Superior temporal gyrus (tissue), 1 donor: ENCODE measurements around the gene RELCH.
"Not testable (repeated sequence)": the region's sequence is repeated elsewhere in the genome, so short reads cannot be mapped to it uniquely, and the experiment has no call there.

ENCODE experiments used
- DNase-seq: peaks from one replicate; pipeline ENCODE4 v3.0.0-alpha.2; 2016; ENCODE audit errors: extremely low spot score

Gene RELCH

GRCh38 chr18:62186774-62187542 is at the start of gene RELCH, which contains the start of gene PIGN:
Gene RELCH, plus strand, starts transcription at chr18:62187255. Its CDS starts 251 bp downstream, at chr18:62187506.
Gene PIGN, minus strand, starts transcription at chr18:62187056. Its CDS starts 25,703 bp downstream, at chr18:62161353.
- DNase-seq: peak; percentile 98

- no peak for DNase-seq
These were observed 48.4 kb upstream of the RELCH start for GRCh38 chr18:62138461-62139235.

GRCh38 chr18:62140259-62140658 is 46.8 kb upstream of the RELCH start:
- DNase-seq: no peak

- no peak for DNase-seq
These were observed 42.7 kb upstream of the RELCH start for GRCh38 chr18:62144338-62144737.

- no peak for DNase-seq
These were observed 35.8 kb upstream of the RELCH start for GRCh38 chr18:62151068-62151771.

- no peak for DNase-seq
These were observed 34.2 kb upstream of the RELCH start for GRCh38 chr18:62152844-62153243.

- peak; percentile 64 for DNase-seq
These were observed 29.2 kb upstream of the RELCH start for GRCh38 chr18:62157843-62158242.

- no peak for DNase-seq
These were observed 22.7 kb upstream of the RELCH start for GRCh38 chr18:62164310-62164709.

GRCh38 chr18:62164855-62165487 is 22.1 kb upstream of the RELCH start:
- no peak for DNase-seq

- no peak for DNase-seq
These were observed 21.5 kb upstream of the RELCH start for GRCh38 chr18:62165583-62165982.

GRCh38 chr18:62166524-62166923 is 20.5 kb upstream of the RELCH start:
- not testable (repeated sequence) for DNase-seq

GRCh38 chr18:62170857-62171256 is 16.2 kb upstream of the RELCH start:
- DNase-seq: no peak

GRCh38 chr18:62172298-62172697 is 14.8 kb upstream of the RELCH start:
- no peak for DNase-seq

GRCh38 chr18:62175521-62175920 is 11.5 kb upstream of the RELCH start:
- no peak for DNase-seq

- DNase-seq: no peak
These were observed 9.8 kb upstream of the RELCH start for GRCh38 chr18:62177271-62177670.

GRCh38 chr18:62179213-62179612 is 7.8 kb upstream of the RELCH start:
- DNase-seq: no peak

- DNase-seq: no peak
These were observed 4.8 kb upstream of the RELCH start for GRCh38 chr18:62182220-62182619.

GRCh38 chr18:62183578-62184195 is 3.4 kb upstream of the RELCH start:
- DNase-seq: peak; percentile 90

GRCh38 chr18:62186499-62186773 is 619 bp upstream of the RELCH start:
- no peak for DNase-seq

GRCh38 chr18:62187543-62188510 is 772 bp downstream of the RELCH start:
- DNase-seq: peak; percentile 30
